Activated CD8-positive, alpha-beta memory T cell treated with anti-CD3 and anti-CD28 coated beads, Interleukin-2, amount 50 U/mL, for 24 hours (primary cell): ENCODE measurements around the gene C8G.

Source experiments
- DNase-seq: peaks from one replicate; pipeline ENCODE4 v3.0.0-alpha.2; 2020; ENCODE audit errors: extremely low read depth

Gene C8G

GRCh38 chr9:136920734-136921231 lies 24.3 kb upstream of the C8G start:
- DNase-seq, result no peak

GRCh38 chr9:136921307-136921706 lies 23.7 kb upstream of the C8G start:
- no peak for DNase-seq

- DNase-seq, result no peak
Measured at GRCh38 chr9:136921718-136922117, 23.3 kb upstream of the C8G start.

- no peak for DNase-seq
Measured at GRCh38 chr9:136922540-136922939, 22.5 kb upstream of the C8G start.

GRCh38 chr9:136923881-136924280 lies 21.2 kb upstream of the C8G start:
- DNase-seq, result no peak

GRCh38 chr9:136925414-136926153 lies 19.5 kb upstream of the C8G start:
- DNase-seq, result no peak

GRCh38 chr9:136926154-136926704 lies 18.8 kb upstream of the C8G start:
- DNase-seq, result no peak

- no peak for DNase-seq
Measured at GRCh38 chr9:136926749-136927148, 18.3 kb upstream of the C8G start.

- DNase-seq, result no peak
Measured at GRCh38 chr9:136927343-136928271, 17.4 kb upstream of the C8G start.

- no peak for DNase-seq
Measured at GRCh38 chr9:136928591-136928990, 16.5 kb upstream of the C8G start.

- DNase-seq, result no peak
Measured at GRCh38 chr9:136930014-136930413, 15.0 kb upstream of the C8G start.

- DNase-seq, result no peak
Measured at GRCh38 chr9:136931611-136932130, 13.4 kb upstream of the C8G start.

- DNase-seq, result no peak
Measured at GRCh38 chr9:136934277-136934676, 10.8 kb upstream of the C8G start.

- no peak for DNase-seq
Measured at GRCh38 chr9:136935651-136936050, 9.4 kb upstream of the C8G start.

GRCh38 chr9:136936645-136937170 lies 8.3 kb upstream of the C8G start:
- no peak for DNase-seq

GRCh38 chr9:136937186-136938001 lies 7.6 kb upstream of the C8G start:
- no peak for DNase-seq

- no peak for DNase-seq
Measured at GRCh38 chr9:136939431-136939995, 5.5 kb upstream of the C8G start.

- DNase-seq, result no peak
Measured at GRCh38 chr9:136939996-136940525, 5.0 kb upstream of the C8G start.

GRCh38 chr9:136940526-136941230 lies 4.4 kb upstream of the C8G start:
- DNase-seq, result no peak
